ENCODE measurements around the gene ARHGEF38.

Gene ARHGEF38

GRCh38 chr4:105551965-105552746 is at the start of gene ARHGEF38:
ARHGEF38 (plus strand) TSS chr4:105552620; CDS start chr4:105552766, 146 bp downstream.
- DNase-seq (ENCODE audit: low read depth in 1 of 2, low spot score in 1 of 2) = no peak

GRCh38 chr4:105503484-105503883 is 48.9 kb upstream of the ARHGEF38 start:
- DNase-seq (ENCODE audit: low read depth in 1 of 2, low spot score in 1 of 2) = no peak

- DNase-seq (ENCODE audit: low read depth in 1 of 2, low spot score in 1 of 2) = no peak
These were observed 47.7 kb upstream of the ARHGEF38 start for GRCh38 chr4:105504744-105505143.

GRCh38 chr4:105509291-105509690 is 43.1 kb upstream of the ARHGEF38 start:
- no peak for DNase-seq (ENCODE audit: low read depth in 1 of 2, low spot score in 1 of 2)

- no peak for DNase-seq (ENCODE audit: low read depth in 1 of 2, low spot score in 1 of 2)
These were observed 42.7 kb upstream of the ARHGEF38 start for GRCh38 chr4:105509714-105510113.

GRCh38 chr4:105510245-105510644 is 42.2 kb upstream of the ARHGEF38 start:
- DNase-seq (ENCODE audit: low read depth in 1 of 2, low spot score in 1 of 2) = no peak

GRCh38 chr4:105520819-105521790 is 31.3 kb upstream of the ARHGEF38 start:
- no peak for DNase-seq (ENCODE audit: low read depth in 1 of 2, low spot score in 1 of 2)

- no peak for DNase-seq (ENCODE audit: low read depth in 1 of 2, low spot score in 1 of 2)
These were observed 25.8 kb upstream of the ARHGEF38 start for GRCh38 chr4:105526656-105527055.

- no peak for DNase-seq (ENCODE audit: low read depth in 1 of 2, low spot score in 1 of 2)
These were observed 25.3 kb upstream of the ARHGEF38 start for GRCh38 chr4:105527081-105527480.

- no peak for DNase-seq (ENCODE audit: low read depth in 1 of 2, low spot score in 1 of 2)
These were observed 15.8 kb upstream of the ARHGEF38 start for GRCh38 chr4:105536601-105537000.

GRCh38 chr4:105541420-105541819 is 11.0 kb upstream of the ARHGEF38 start:
- DNase-seq (ENCODE audit: low read depth in 1 of 2, low spot score in 1 of 2) = no peak

GRCh38 chr4:105542039-105542438 is 10.4 kb upstream of the ARHGEF38 start:
- DNase-seq (ENCODE audit: low read depth in 1 of 2, low spot score in 1 of 2) = no peak

- DNase-seq (ENCODE audit: low read depth in 1 of 2, low spot score in 1 of 2) = no peak
These were observed 9.1 kb upstream of the ARHGEF38 start for GRCh38 chr4:105543346-105543745.

- DNase-seq (ENCODE audit: low read depth in 1 of 2, low spot score in 1 of 2) = no peak
These were observed 8.5 kb upstream of the ARHGEF38 start for GRCh38 chr4:105543881-105544280.

- DNase-seq (ENCODE audit: low read depth in 1 of 2, low spot score in 1 of 2) = no peak
These were observed 7.7 kb upstream of the ARHGEF38 start for GRCh38 chr4:105544520-105545286.

- DNase-seq (ENCODE audit: low read depth in 1 of 2, low spot score in 1 of 2) = no peak
These were observed 6.3 kb upstream of the ARHGEF38 start for GRCh38 chr4:105546086-105546485.

GRCh38 chr4:105547769-105548168 is 4.7 kb upstream of the ARHGEF38 start:
- DNase-seq (ENCODE audit: low read depth in 1 of 2, low spot score in 1 of 2) = no peak

- DNase-seq (ENCODE audit: low read depth in 1 of 2, low spot score in 1 of 2) = no peak
These were observed 3.9 kb upstream of the ARHGEF38 start for GRCh38 chr4:105548483-105548882.

GRCh38 chr4:105550641-105551040 is 1.8 kb upstream of the ARHGEF38 start:
- no peak for DNase-seq (ENCODE audit: low read depth in 1 of 2, low spot score in 1 of 2)

GRCh38 chr4:105555409-105555808 is 3.0 kb downstream of the ARHGEF38 start:
- DNase-seq (ENCODE audit: low read depth in 1 of 2, low spot score in 1 of 2) = no peak

GRCh38 chr4:105556206-105556605 is 3.8 kb downstream of the ARHGEF38 start:
- DNase-seq (ENCODE audit: low read depth in 1 of 2, low spot score in 1 of 2) = no peak

All from stimulated activated CD4-positive, alpha-beta T cell treated with anti-CD3 and anti-CD28 coated beads, Interleukin-15, amount 100 ng/mL, for 1 hour (primary cell).